Measurements from ENCODE around the gene TSEN2. TPM values are rescaled to one million over a fixed set of nuclear protein-coding genes. Genes with fewer than 3 reads are reported as not detected.

Gene TSEN2
- 10 to 100 TPM; 30.6 to 38.8 (median 35.9) TPM for total RNA-seq

DNA sequence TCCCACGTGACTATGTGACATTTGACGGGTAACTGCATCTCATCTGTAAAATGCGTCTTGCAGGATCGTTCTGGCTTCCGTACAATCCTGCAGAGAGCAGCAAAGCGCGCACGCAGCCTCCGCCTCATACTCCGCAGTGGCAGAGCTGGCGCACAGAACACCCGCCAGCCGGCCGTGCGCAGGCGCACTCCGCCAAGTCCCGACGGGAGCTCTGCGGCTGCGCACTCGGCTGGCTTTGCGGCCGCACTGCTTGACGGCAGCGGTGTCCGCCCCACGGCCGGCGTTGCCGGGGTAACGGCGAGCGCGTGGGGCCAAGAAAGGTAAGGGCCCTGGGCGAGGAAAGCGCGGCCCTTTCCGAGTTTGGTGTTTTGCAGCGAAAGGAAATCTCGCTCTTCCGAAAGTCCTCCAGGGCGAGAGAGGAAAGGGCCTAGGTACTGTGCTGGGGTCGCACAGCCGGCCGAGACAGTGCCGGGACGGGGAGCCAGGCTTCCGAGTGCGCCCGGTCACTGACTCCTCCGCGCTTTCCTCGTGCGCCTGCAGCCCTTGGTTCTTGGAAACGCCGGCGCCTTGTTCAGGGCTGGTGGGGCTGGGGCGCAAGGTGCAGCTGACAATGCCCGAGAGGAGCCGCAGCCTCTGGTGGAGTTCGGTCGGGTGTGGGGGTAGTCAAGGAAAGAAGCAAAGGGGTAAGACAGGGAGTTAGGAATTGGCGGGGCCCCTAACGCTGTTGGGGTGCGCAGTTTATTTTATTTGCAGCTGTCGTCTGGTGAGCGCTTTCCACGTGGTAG, at the start of gene TSEN2:
Gene TSEN2, plus strand, starts transcription at position 283 of the 785 bp plus-strand sequence. CDS start 5,321 bp downstream, outside the sequence.
- peaks cover 3% of the 10 kb centered on the region for H3K36me3 Mint-ChIP-seq (ENCODE audit: insufficient read depth)
- peak within 1 kb of the TSS; percentile 96 for H3K4me3 Mint-ChIP-seq
- ATAC-seq = peak; percentile 98
- no peaks in the 10 kb centered on the region for H3K9me3 Mint-ChIP-seq
- H3K27me3 Mint-ChIP-seq (ENCODE audit: low read depth) = no peaks in the 10 kb centered on the region
- H3K4me1 Mint-ChIP-seq (ENCODE audit: low read depth) = peaks cover 30% of the 10 kb centered on the region
- peak; percentile 97 for DNase-seq

DNA sequence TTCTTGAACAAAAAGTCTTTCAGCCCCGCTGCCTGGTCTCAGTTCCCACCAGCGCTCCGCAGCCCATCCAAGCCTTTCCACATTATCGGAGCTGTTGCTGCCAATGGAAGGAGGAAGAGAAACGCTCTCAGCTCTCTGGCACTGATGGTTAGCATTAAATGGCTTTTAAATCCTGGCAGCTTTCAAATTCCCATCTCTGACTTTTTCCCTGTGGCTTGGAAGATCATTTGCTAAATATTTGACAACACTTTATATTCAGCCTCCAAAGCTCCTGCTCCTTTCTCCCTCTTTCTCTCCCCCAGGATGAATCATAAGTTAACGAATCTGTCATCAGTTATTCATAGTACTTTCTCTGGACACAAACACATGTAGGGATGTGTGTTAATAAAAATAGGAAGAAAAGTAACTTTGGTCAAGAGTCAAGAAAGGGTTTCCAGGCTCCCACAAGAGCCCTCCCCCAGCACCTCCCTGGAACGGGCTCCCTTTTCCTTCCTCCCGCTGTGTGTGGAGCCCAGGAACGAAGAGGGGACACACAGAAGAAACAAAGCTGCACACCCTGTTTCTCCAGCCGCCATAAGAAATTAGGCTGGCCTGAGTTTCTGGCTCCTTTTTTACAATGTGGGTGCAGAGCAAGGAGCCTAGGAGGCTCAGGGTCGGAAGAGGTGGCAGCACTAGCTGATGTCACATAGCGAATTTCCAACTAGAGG, 47.6 kb upstream of the TSEN2 start:
- no peak overlapping the region for H3K4me3 Mint-ChIP-seq
- no peak for DNase-seq
- peaks cover 2% of the 10 kb centered on the region for H3K27me3 Mint-ChIP-seq (ENCODE audit: low read depth)
- no peaks in the 10 kb centered on the region for H3K36me3 Mint-ChIP-seq (ENCODE audit: insufficient read depth)
- no peak for ATAC-seq
- H3K4me1 Mint-ChIP-seq (ENCODE audit: low read depth) = no peaks in the 10 kb centered on the region
- H3K9me3 Mint-ChIP-seq = no peaks in the 10 kb centered on the region

- no peak for ATAC-seq
- Mint-ChIP-seq H3K4me3 (no peak overlapping the region), H3K9me3 (no peaks in the 10 kb centered on the region), H3K36me3 (ENCODE audit: insufficient read depth) (no peaks in the 10 kb centered on the region), H3K4me1 (ENCODE audit: low read depth) (no peaks in the 10 kb centered on the region), H3K27me3 (ENCODE audit: low read depth) (peaks cover 2% of the 10 kb centered on the region)
- DNase-seq = no peak
These were observed 47.1 kb upstream of the TSEN2 start for GRCh38 chr3:12437221-12437605.

GRCh38 chr3:12437861-12438260, 46.4 kb upstream of the TSEN2 start:
- Mint-ChIP-seq H3K36me3 (ENCODE audit: insufficient read depth) (no peaks in the 10 kb centered on the region), H3K4me3 (no peak overlapping the region), H3K4me1 (ENCODE audit: low read depth) (no peaks in the 10 kb centered on the region), H3K27me3 (ENCODE audit: low read depth) (peaks cover 2% of the 10 kb centered on the region), H3K9me3 (no peaks in the 10 kb centered on the region)
- ATAC-seq = no peak
- DNase-seq = no peak

GRCh38 chr3:12438318-12438717, 46.0 kb upstream of the TSEN2 start:
- no peak for ATAC-seq
- Mint-ChIP-seq H3K36me3 (ENCODE audit: insufficient read depth) (no peaks in the 10 kb centered on the region), H3K9me3 (no peaks in the 10 kb centered on the region), H3K4me1 (ENCODE audit: low read depth) (no peaks in the 10 kb centered on the region), H3K4me3 (no peak overlapping the region), H3K27me3 (ENCODE audit: low read depth) (peaks cover 7% of the 10 kb centered on the region)
- no peak for DNase-seq

- peaks cover 13% of the 10 kb centered on the region for H3K27me3 Mint-ChIP-seq (ENCODE audit: low read depth)
- DNase-seq (no peak), ATAC-seq (no peak)
- H3K36me3 Mint-ChIP-seq (ENCODE audit: insufficient read depth) = no peaks in the 10 kb centered on the region
- no peaks in the 10 kb centered on the region for H3K4me1 Mint-ChIP-seq (ENCODE audit: low read depth)
- H3K9me3 Mint-ChIP-seq = no peaks in the 10 kb centered on the region
- H3K4me3 Mint-ChIP-seq = no peak overlapping the region
These were observed 44.9 kb upstream of the TSEN2 start for GRCh38 chr3:12439161-12439940.

GRCh38 chr3:12440927-12441714, 43.2 kb upstream of the TSEN2 start:
- H3K4me3 Mint-ChIP-seq = no peak overlapping the region
- ATAC-seq (no peak), DNase-seq (no peak)
- no peaks in the 10 kb centered on the region for H3K9me3 Mint-ChIP-seq
- no peaks in the 10 kb centered on the region for H3K36me3 Mint-ChIP-seq (ENCODE audit: insufficient read depth)
- H3K27me3 Mint-ChIP-seq (ENCODE audit: low read depth) = peaks cover 12% of the 10 kb centered on the region
- no peaks in the 10 kb centered on the region for H3K4me1 Mint-ChIP-seq (ENCODE audit: low read depth)

GRCh38 chr3:12442654-12443501, 41.4 kb upstream of the TSEN2 start:
- Mint-ChIP-seq H3K9me3 (no peaks in the 10 kb centered on the region), H3K27me3 (ENCODE audit: low read depth) (peaks cover 12% of the 10 kb centered on the region), H3K36me3 (ENCODE audit: insufficient read depth) (no peaks in the 10 kb centered on the region), H3K4me1 (ENCODE audit: low read depth) (no peaks in the 10 kb centered on the region), H3K4me3 (no peak overlapping the region)
- ATAC-seq (no peak), DNase-seq (no peak)

- H3K36me3 Mint-ChIP-seq (ENCODE audit: insufficient read depth) = no peaks in the 10 kb centered on the region
- no peak overlapping the region for H3K4me3 Mint-ChIP-seq
- peaks cover 12% of the 10 kb centered on the region for H3K27me3 Mint-ChIP-seq (ENCODE audit: low read depth)
- H3K9me3 Mint-ChIP-seq = no peaks in the 10 kb centered on the region
- ATAC-seq (no peak), DNase-seq (no peak)
- H3K4me1 Mint-ChIP-seq (ENCODE audit: low read depth) = no peaks in the 10 kb centered on the region
These were observed 40.3 kb upstream of the TSEN2 start for GRCh38 chr3:12443781-12444522.

GRCh38 chr3:12444582-12445471, 39.5 kb upstream of the TSEN2 start:
- DNase-seq (no peak), ATAC-seq (no peak)
- no peak overlapping the region for H3K4me3 Mint-ChIP-seq
- no peaks in the 10 kb centered on the region for H3K4me1 Mint-ChIP-seq (ENCODE audit: low read depth)
- peaks cover 12% of the 10 kb centered on the region for H3K27me3 Mint-ChIP-seq (ENCODE audit: low read depth)
- H3K36me3 Mint-ChIP-seq (ENCODE audit: insufficient read depth) = no peaks in the 10 kb centered on the region
- no peaks in the 10 kb centered on the region for H3K9me3 Mint-ChIP-seq

DNA sequence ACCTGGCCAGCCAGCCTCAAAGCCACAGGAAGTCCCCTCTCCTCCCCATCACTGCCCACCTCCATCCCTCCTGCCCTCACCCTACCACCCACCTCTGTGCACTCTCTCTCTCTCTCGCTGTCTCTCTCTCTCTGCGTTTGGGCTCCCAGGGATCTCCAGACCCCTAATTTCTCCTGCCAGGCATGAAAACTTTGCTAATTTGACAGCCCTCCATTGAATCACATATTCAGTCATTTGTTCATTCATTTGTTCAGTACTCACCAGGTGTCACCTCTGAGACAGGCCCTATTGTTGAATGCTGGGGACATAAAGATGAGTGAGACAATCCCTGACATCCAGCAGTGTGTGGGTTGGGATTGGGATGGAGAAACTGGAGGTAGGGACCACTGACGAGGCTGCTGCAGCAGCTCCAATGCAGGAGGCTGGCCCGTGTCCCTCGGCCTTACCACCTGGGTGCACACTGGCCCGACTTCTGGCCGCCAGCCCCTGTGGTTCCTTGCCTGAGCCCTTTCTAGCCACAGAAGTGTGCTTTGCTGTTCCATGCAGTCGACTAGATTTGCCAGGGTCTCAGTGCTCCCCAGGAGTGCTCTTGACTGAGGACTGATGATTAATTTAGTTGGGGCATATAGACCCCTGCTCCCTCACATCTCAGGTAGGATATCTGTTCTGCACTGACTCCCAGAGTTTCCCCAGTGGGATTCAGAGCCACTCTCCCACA, 38.6 kb upstream of the TSEN2 start:
- Mint-ChIP-seq H3K9me3 (no peaks in the 10 kb centered on the region), H3K4me1 (ENCODE audit: low read depth) (no peaks in the 10 kb centered on the region), H3K4me3 (no peak overlapping the region), H3K36me3 (ENCODE audit: insufficient read depth) (no peaks in the 10 kb centered on the region), H3K27me3 (ENCODE audit: low read depth) (peaks cover 12% of the 10 kb centered on the region)
- no peak for DNase-seq
- no peak for ATAC-seq
